HL-60/S4 treated with phorbol 12-myristate 13-acetate at 8.2 ng/mL for 4 days and 3 days (cell line): ENCODE results near the gene LGALS7B.
"Not testable (repeated sequence)": the region's sequence is repeated elsewhere in the genome, so short reads cannot be mapped to it uniquely, and the experiment has no call there.

Experiments
- in situ Hi-C: fragments of 300-500 bp; cut with MboI; formaldehyde crosslinking; loops from 2 replicates; pipeline ENCODE4 v1.15.0; 2022; ENCODE audit warnings: low sequenced_read_pairs

Gene LGALS7B

DNA sequence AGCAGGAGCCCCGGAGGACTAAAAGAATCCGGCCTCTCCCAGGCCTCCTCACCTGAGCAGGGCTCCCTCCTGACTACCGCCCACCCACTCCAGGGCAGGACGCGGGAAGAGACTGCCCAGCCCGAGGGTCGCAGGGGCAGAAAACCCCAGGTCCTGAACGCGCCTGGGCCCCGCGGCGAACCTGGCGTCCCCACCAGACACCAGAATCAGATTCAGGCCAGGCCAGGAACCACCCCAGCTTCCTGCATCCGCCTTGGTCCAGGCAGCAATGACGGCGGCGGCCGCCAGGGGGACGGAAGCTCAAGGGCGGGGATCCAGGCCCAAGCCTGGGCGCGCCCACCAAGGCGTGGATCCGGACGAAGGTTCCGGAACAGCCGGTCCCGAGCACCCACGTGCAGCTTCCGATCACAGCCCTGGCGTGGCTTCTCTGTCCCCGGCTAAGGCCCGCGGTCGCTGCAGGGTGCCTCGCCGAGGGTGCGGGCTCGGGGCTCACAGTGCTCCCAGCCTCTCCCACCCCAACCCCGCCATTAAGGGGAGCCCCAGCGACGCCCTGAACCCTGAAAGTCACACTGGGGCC lies 19.3 kb upstream of the LGALS7B start:
- in situ Hi-C loops, result no loop called here

DNA sequence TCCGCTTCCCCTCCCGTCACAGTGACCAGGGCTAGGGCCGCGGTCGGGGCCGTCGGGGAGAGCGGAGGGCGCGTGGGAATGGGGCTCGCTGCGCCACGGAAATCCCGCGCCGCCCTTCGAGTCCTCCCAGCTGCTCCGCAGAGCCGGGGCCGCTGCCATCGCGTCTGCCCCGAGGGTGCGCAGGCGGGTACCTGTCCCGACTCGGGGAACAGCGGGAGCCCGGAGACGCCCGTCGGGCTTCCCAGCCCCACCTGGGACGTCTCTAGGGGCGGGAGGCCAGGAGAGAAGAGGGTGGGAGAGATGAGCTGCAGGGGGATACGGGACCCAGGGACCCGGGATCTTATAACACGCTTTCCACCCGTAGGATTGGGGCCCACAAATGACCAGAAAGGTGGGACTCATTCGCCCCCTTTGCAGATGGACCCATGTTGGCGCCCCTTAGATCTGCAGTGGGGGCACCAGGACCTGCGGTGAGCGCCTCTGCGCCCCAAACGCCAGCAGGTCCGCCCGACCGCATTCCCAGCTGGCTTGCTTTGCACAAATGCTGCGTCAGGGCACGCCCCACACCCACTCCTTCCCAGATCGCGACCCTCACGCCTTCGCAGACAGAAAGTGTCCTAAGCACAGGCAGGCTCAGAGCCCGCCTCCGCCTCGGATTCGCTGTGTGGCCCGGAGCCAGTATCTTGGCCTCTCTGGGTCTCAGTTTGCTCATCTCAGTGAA lies 18.6 kb upstream of the LGALS7B start:
- in situ Hi-C loops, result not testable (repeated sequence)

GRCh38 chr19:38770949-38771275 lies 18.1 kb upstream of the LGALS7B start:
- in situ Hi-C loops, result not testable (repeated sequence)

DNA sequence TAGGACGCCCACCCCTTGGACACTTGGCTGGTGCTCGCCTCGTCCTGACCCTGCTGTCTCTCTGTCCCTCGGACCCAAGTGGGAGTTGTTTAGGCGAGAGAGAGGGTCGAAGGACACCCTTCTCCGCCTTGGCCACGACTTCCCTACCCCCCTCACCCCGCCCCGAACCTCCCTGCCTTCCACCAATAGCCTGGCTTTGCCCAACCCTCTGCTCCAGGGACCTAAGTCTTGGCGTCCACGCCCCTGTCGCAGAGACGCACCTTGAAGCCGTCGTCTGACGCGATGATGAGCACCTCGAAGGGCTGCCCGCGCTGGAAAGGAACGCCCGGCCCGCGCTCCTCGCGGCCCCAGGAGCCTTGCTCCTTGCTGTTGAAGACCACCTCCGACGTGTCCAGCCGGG lies 17.4 kb upstream of the LGALS7B start:
- in situ Hi-C loops, result not testable (repeated sequence)

DNA sequence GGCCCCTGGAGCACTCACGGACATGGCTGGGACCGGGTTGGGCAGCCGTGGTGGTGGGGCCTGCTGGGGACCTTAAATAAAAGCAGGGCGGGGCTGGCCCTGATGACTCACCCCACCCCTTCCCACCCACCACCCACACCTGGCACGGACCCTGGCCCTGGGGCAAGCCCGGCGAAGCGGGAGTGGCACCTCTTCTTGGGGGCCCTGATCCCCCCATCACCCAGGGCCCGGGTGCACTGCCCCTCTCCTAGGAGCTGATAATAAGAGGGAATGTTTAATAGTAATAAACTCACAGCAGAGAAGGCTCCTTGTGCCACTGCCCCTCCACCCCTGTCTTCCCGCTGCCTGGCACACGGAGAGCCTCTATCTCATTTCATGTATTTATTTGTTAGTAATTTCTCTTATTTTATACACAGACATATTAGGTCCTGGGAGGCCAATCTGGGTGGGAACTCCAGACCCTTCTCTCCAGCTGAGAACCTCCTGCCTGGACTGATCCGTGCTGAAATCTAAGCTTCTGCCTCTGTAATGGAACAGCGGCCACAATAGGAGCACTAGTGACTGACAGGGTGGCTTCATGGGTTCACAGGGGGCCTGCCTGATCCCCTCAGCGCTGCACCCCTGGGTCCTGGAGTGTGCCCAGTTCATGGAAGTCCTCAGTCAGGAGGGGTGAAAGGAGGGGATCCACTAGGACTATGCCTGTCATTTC lies 15.4 kb upstream of the LGALS7B start, which contains the start of gene LGALS7:
TSS of gene LGALS7 (minus strand) at position 49 of the 709 bp plus-strand sequence. CDS start at position 24, 25 bp downstream.
- in situ Hi-C loops, result no loop called here

GRCh38 chr19:38774181-38774950 lies 14.6 kb upstream of the LGALS7B start:
- in situ Hi-C loops, result no loop called here

- in situ Hi-C loops, result no loop called here
Observed at GRCh38 chr19:38778733-38779132, 10.3 kb upstream of the LGALS7B start.

DNA sequence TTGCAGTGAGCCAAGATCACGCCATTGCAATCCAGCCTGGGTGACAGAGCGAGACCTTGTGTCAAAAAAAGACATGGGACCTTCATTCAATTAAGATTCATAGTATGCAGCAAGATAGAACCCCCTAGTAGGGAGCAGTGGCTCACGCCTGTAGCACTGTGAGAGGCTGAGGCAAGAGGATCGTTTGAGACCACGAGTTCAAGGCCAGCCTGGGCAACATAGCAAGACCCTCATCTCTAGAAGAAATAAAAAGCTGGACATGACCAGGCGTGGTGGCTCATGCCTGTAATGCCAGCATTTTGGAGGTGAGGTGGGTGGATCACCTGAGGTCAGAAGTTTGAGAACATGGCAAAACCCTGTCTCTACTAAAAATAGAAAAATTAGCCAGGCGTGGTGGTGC lies 8.6 kb upstream of the LGALS7B start:
- in situ Hi-C loops, result no loop called here

DNA sequence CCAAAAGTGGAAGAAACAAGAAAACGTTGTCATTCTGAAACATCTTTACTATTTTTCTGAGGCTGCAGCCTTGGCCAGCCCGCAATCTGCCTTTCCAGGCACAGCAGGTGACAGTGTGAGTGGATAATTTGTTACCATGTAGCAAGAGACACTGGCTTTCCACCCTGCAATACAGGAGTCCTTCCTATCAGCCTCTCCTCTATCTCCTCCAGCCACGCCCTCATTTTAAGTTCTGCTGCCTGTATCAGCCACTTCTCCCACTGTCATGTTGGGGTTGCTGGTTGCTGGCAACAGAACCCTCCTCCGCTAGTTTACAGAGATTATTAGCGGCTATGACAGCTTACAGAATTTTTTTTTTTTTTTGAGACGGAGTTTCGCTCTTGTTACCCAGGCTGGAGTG lies 7.9 kb upstream of the LGALS7B start:
- in situ Hi-C loops, result no loop called here

GRCh38 chr19:38782212-38782611 lies 6.8 kb upstream of the LGALS7B start:
- in situ Hi-C loops, result not testable (repeated sequence)

GRCh38 chr19:38784224-38784623 lies 4.8 kb upstream of the LGALS7B start:
- in situ Hi-C loops, result no loop called here

- in situ Hi-C loops, result no loop called here
Observed at GRCh38 chr19:38785187-38785699, 3.8 kb upstream of the LGALS7B start.

GRCh38 chr19:38786061-38786460 lies 2.9 kb upstream of the LGALS7B start:
- in situ Hi-C loops, result not testable (repeated sequence)

- in situ Hi-C loops, result no loop called here
Observed at GRCh38 chr19:38786572-38787265, 2.3 kb upstream of the LGALS7B start.

DNA sequence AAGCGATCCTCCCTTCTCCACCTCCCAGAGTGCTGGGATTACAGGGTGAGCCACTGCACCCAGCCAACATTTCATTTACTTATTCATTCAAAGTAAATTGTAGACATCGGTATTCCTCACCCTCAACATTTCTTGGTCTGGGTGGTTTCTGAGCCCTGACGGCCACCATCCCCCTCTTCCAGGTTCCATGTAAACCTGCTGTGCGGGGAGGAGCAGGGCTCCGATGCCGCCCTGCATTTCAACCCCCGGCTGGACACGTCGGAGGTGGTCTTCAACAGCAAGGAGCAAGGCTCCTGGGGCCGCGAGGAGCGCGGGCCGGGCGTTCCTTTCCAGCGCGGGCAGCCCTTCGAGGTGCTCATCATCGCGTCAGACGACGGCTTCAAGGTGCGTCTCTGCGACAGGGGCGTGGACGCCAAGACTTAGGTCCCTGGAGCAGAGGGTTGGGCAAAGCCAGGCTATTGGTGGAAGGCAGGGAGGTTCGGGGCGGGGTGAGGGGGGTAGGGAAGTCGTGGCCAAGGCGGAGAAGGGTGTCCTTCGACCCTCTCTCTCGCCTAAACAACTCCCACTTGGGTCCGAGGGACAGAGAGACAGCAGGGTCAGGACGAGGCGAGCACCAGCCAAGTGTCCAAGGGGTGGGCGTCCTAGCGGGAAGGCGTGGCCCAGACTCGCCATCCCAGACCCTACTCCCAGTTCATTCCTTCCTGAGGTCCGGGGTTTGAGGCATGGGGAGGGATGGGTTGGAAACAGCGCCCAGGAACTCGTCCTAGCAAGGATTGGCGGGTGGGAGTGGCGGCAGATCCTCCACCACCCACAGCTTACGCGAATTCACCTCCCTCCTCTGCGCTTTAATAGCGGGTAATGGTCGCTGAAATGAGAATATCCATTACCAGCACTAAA lies 1.8 kb downstream of the LGALS7B start:
- in situ Hi-C loops, result not testable (repeated sequence)

GRCh38 chr19:38791451-38792064 lies 2.6 kb downstream of the LGALS7B start:
- in situ Hi-C loops, result not testable (repeated sequence)

- in situ Hi-C loops, result no loop called here
Observed at GRCh38 chr19:38792250-38793111, 3.5 kb downstream of the LGALS7B start.

DNA sequence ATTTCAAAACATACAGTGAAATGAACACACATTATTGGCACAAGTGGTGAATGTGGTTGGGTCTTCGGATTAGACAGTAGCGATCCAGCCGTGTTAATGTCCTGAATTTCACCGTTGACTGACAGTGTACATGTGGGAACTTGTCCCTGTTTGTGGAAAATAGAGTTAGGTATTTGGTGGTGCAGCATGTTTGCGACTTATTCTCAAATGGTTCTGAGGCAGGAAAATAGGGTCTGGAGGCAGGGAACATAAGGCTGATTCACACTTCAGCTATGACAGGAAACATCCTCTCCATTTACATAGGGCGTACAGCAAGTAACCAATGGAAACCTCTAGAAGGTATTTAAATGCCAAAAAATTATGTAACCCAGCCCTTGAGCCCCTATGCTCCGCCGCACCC lies 4.2 kb downstream of the LGALS7B start:
- in situ Hi-C loops, result no loop called here
